GM10847 (cell line): ENCODE results near the gene CLRN1.

Experiments used
- POLR2A ChIP-seq: IDR thresholded peaks from 2 replicates; pipeline ENCODE4 v1.6.1; 2011; ENCODE audit not compliant: insufficient read length; ENCODE audit errors: extremely low read depth

CLRN1 gene

DNA sequence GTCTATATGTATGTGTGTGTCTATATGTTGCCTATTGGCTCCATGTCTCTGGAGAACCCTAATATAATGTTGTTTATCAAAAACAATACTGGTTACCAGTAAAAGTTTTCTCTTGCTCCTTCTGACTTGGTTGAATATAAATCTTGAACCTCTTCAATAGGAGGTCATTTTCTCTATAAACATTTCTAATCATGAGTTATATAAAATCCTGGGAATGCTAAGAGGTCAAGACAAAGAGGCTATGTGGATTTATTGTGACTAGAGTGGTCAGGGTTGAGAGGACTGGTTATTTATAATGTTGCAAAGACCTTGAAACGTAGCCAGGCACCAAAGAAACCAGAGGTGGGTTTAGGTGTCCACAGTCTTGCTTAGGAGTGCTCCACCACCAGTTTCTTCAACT, 66.1 kb downstream of the CLRN1 start:
- TF ChIP-seq POLR2A: no peak

DNA sequence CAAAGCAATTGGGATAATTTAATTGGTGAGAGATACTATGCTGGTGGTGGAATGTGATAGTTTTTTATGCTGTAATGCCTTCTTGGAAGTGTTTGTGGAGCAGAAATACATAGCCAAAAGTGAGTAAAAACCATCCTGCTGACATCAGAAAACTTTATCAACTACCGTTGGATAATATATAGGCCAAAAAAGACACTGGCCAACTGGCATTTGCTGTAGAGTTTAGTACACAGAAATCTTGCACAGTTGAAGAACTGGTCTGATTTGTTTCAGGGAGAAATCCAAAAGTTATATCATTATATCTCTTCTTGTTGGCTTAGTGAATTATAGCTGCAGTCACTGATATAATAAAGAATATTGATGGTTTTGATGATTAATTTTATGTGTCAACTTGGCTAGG, 66.8 kb downstream of the CLRN1 start:
- no peak for TF ChIP-seq POLR2A

DNA sequence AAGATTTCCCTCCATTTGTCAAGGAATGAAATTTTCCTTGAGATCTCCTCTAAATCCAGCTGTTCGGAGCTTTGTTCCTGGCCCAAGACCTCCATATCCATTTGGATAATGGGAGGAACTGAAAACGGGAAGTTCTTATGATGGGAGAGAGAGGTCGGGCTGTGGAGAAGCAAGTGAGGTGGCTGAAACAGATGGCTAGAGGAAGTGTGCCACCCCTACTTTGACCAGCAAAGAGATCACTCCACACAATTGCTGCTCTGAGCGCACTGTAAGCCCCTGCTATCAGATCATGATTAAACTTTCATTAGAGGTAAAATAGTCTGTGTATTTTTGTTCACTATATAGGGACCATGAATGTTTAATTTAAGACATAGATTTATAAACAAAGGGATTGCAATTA, 67.2 kb downstream of the CLRN1 start, which contains the start of gene MINDY4B:
MINDY4B (minus strand) TSS at position 101 of the 400 bp plus-strand sequence; CDS start at position 101, 0 bp downstream.
- TF ChIP-seq POLR2A: no peak

DNA sequence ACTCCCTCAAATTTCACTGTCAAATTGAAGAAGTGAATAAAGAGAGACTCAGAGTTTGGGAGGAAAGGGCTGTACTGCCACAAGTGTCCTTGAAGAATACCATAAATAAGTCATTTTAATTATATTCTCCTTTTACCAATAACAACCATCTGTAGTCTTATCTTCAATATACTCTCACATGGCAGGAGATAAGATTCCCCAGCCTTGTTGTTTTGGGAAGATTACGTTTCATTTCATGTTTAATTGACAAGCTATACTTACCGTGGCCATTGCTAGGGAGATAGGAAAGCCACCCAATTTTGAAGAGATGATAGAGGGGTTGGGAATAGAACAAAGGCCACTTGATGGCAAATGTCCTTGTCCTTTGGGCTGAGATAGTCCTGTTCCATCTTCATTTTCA, 69.5 kb downstream of the CLRN1 start:
- no peak for TF ChIP-seq POLR2A

DNA sequence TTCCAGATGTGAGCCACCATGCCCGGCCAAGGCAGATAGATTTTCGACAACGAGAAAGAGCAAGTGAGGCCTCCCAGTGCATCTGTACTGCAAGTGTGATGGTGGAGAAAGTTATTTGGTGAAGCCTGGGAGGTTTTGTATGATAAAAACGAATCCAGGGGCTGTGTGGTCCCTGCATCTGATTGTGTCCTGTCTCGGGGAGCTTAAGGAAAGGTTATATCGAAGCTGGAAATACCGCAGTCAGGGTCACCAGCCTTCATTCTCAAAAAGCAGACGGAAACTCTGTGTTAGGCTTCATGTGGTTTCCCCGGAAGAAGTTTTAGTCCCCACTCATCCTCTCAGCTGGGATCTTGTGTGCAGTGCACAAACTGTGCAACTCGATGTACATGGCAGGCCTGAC, 70.7 kb downstream of the CLRN1 start:
- TF ChIP-seq POLR2A: no peak

DNA sequence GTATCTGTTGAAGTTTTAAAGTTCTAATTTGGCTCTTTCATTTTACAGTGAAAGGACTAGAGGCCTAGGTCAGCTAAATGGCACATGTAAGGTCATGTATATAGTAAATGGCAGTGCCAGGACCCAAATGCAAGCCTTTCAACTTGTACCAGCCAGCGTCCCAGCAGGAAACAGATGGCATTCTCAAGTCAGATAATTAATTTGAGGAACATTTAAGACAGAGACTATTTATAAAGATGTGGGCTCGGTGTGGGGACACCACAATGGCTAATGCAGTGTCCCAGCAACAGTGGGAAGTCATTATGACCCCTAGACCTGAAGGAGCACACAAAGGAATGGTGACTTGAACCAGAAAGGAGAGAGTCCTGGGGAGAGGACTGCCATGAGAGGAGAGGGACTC, 73.4 kb downstream of the CLRN1 start:
- no peak for TF ChIP-seq POLR2A

DNA sequence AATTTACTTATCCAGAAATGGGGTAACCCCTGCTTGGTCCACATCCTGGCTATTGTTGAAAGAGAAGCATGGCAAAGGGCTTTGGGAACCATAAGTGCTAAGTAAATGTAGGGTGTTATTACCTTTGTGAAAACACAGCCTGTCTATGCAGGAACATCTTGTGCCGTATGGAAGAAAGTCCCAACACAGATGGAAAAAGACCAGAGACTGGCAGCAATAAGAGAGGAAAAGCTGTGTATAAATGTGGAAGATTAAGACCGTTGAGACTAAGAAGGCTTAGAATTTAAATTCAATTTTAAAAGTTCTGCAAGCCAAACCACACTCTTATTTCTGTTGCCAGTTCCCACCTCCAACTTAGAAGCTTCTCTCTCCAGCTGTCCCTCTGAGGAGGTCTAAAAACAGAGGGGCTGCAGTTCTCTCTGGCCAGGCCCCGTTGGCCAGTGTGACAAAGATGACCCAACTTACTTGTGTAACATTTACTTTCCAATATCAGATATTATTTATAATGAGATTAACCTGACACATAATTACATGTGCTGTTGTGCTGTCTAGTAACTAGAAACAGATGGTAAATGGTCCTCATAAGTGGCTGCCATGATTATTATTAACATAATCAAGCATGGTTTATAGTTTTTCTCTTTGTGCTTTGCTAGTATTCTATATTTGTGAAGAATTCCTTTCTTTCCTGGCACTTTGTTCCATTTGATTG, 74.3 kb downstream of the CLRN1 start:
- TF ChIP-seq POLR2A: no peak

DNA sequence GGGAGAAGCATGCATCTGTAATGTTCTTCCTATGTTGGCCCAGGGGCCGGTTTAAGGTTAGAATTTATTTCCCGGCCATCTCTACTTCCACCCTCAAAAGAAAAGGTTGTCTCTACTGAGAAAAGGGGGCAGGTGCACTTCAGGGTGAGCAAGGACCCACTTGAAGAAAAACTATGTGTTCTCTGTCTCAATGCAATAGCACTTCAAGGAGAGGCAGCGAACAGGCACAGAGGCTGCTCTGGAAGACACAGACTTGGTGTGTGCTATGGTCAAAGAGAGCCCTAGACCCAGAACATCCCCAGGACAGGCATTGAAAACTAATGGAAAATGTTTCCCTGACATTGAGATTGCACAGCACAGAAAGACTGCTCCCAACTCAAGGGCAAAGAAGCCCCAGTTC, 74.9 kb downstream of the CLRN1 start:
- no peak for TF ChIP-seq POLR2A

DNA sequence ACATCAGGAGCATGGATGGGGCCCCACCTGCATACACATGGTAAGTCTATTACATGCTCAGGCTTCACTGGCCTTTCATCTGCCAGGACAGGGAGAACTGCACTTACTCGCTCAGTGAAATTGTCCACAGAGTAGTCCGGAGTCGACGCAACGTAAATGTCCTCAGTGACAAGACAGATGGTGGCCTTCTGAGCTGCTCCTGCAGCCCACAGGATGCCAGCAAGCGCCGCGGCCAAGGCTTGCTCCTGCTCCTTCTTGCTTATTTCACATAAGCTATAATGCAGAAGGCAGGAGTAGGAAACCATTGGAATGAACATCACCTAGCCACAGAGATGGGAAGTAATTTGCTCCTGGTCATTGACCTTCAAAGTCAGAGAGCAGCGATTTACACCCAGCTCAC, 81.7 kb downstream of the CLRN1 start:
- TF ChIP-seq POLR2A: no peak

DNA sequence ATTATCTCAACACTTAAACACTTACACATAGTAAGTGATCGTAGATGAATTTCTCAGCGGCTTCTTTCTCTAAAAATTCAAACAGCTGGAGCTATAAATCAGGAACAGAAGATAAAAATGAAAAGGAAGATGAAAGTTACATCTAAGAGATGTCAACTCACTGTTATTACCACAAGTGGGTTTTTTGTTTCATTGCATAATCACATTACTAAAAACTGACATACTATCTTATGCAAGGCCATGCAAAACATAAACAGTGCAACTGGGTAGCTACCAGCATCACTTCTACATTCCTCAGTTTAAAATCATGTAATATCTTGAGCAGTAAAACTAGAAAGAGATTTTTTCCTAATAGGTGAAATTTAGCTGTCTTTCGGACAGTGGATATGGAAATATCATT, 82.2 kb downstream of the CLRN1 start:
- no peak for TF ChIP-seq POLR2A

DNA sequence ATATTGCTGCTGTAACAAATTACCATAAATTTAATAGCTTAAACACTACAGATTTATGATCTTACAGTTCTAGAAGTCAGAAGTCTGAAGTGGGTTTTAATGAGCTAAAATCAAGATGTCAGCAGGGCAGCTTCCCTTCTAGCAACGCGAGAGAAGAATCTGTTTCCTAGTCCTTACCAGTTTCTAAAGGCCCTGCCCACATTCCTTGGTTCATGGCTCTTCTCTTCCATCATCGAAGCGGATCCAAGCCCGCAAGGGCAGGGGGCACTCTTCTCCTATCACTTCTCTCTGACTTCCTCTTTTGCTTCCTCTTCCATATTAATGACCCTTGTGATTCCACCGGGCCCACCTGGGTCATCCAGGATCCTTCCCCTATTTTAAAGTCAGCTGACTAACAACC, 83.4 kb downstream of the CLRN1 start:
- TF ChIP-seq POLR2A: no peak

DNA sequence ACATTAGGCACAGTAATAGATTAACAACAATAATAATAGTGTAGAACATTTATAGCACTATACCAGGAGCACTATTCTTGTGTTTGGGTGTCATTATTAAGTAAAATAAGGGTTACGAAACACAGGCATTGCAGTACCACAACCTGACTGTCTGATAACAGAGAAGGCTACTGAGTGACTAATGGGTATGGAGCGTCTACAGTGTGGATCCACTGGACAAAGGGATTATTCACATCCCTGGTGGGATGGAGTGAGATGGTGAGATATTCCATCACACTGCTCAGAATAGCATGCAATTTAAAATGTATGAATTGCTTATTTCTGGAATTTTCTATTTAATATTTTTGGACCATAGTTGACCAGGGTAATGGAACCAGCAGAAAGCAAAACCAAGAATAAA, 85.5 kb downstream of the CLRN1 start:
- no peak for TF ChIP-seq POLR2A

DNA sequence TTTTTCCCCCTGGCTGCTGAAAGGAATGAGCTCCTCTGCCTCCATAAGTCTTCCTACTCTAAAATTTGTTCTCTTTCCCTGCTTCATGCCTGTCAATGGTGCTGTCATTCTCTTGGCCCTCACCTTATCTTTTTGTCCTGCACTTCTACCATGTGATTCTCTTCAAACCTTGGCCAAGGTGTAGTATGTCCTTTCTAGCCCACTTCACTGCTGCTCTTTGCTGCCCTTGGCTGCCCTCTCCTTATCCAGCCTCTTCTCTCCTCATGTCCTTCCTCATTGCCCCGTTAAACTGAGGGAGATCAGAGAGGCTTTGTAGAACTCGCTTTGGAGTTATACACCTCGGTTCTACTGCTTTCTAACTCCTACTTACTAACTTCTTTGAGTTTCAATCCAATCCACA, 87.0 kb downstream of the CLRN1 start:
- TF ChIP-seq POLR2A: no peak

DNA sequence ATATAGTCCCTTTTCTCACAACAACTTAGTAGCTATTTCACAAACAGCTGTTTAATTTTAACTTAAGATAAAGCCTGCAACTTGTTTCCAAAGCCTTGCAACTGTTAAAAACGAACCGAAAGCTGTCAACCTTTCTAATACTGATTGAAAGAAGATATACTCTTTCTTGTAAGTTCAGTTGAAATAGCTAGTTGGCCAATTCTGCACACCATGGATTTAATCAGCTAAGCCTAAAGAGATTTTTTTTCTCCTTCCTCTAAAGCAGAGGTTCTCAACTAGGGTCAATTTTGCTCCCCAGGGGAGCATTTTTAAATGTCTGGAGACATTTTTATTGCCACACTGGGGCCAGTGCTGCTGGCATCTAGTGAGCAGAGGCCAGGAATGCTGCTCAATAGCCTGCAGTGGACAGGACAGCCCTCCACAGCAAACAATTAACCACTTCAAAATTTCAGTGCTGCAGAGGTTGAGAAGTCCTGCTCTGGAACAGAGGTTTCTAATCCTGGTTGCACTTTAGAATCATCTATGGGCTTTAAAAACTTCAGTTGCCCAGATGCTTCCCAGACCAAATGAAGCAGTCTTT, 93.4 kb downstream of the CLRN1 start:
- no peak for TF ChIP-seq POLR2A

DNA sequence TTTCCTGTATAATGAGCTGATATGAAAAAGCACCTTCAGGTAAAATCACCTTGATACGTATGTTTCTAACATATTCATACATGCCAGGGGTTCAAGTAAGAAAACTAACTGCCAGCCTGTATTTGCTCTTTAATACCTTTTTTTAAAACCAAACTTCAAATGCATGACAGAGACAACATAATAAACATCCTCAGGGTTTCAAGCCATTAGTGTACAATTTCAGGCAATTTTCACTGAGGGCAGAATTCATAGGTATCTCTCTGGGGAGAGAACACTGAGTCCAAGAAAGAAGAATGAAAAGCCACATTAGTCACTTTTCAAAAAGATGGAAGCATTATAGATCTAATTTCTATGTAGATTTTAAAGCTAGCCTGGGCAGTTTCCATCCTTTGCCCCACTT, 94.2 kb downstream of the CLRN1 start:
- TF ChIP-seq POLR2A: no peak

DNA sequence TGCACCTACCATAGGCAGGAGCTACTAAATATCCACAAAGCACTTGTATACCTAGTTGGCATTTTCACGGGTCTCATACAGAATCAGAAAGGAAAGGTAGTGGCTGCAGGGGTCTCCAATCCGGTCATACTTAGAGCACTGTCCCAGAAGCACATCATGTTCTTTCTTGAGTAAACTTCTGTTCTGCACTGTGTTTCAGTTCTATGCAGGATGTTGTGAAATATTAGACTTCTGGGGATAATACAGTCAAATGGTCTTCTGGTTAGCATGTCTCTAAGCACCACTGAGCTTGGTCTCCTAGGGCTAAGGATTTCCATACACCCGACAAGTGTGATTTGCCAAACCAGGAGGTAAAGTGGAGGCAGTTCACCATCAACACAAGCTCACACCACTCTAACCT, 95.2 kb downstream of the CLRN1 start:
- no peak for TF ChIP-seq POLR2A
